Stimulated activated CD4-positive, alpha-beta T cell treated with anti-CD3 and anti-CD28 coated beads, Interleukin-15, amount 100 ng/mL, for 24 hours (primary cell): ENCODE results near the gene EEF1A2.

Experiments used
- DNase-seq: peaks from one replicate; pipeline ENCODE4 v3.0.0-alpha.2; 2020

Gene EEF1A2

DNA sequence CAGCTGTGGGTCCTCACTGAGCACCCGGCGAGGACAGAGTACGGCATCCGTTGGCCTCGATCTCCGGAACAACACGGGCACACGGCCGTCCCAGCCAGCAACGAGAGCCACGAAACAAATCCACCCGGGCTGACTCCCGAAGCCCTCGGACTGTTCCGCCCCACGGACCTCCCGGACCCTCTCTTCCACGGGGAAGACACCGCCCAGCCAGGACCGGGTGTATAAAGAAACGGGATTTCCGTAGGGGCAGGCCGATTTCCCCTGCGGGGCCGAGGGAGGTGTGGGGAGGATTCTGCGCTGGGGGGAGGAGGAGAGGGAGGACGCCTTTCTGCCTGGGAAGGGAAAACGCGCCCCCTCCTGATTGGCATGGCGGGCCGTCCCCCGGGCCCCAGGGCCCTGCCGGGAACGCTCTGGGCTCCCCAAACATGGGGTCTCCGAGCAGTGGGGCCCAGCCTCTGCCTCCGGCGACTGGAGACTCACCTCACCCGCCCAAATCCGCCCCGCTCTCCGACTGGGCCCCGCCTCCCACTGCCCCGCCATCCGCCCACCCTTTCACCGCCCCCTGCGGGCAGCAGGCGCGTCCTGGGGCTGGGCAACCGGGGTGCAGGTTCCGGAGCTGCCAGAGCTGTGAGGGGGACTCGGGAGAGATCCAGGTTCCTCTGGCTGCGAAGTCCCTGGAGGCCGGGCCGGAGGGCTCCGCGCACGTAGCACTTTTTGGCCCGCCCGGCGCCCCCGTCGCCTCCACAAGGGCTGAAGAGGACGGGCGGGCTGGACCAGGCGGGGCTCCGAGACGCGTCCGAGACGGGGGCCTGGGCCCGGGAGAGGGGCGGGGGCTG is 21.0 kb upstream of the EEF1A2 start:
- peak; percentile 78 for DNase-seq

DNA sequence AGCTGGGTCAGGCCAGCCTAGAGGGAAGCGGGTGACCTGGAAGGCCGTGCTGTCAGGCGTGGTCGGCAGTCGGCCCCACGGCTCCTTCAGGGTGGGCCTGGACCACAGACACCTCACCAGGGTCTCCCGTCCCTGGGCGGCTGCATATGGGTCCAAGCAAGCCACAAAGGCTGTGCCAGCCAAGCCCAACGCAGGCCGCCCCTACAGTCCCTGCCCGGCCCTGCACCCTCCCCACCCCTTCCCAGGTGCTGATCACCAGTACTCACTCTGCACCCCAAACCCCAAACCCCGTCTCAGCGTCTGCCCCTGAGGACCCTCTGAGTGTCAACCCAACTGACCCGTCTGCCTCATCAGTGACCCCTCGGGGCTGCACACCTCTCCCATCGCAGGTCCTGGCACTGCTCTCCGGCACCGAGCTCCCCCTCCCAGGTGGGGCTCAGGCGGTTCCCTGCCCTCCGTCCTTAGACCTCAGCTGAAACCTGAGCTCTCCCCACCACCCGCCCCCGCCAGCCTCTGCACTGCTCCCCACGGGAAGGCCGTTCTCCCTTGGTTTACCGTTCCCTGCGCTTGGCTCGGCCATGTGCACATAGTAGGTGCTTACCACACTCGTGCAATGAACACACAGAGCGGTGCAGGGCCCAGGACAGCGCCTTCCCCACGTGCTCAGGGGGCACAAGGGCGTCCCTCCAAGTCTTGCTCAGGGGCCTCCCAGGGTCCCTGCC is 20.2 kb upstream of the EEF1A2 start:
- DNase-seq = peak; percentile 1

DNA sequence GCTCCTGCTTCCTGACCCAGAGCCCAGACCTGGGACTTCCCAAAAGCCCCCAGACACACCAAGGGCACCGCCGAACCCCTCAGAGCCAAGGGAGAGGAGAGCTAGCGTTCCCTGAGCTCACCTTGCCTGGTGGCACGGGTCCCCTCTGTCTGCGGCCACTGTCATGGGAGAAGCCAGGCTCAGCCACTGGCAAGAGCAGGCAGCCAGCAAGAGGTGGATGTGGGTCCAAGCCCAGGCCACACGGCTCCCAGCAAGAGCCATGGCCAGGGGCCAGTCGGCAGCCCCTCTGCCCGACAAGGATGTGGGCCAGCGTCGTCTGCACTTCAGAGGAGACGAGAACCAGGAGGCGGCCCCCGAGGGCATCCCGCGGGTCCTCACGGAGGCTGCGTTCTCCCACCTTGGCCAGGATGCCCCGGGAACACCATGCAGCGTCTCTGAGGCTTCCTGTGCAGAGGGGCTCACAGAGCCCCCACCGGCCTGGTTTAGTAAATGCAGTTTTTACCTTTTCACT is 19.5 kb upstream of the EEF1A2 start:
- DNase-seq = peak; percentile 1

DNA sequence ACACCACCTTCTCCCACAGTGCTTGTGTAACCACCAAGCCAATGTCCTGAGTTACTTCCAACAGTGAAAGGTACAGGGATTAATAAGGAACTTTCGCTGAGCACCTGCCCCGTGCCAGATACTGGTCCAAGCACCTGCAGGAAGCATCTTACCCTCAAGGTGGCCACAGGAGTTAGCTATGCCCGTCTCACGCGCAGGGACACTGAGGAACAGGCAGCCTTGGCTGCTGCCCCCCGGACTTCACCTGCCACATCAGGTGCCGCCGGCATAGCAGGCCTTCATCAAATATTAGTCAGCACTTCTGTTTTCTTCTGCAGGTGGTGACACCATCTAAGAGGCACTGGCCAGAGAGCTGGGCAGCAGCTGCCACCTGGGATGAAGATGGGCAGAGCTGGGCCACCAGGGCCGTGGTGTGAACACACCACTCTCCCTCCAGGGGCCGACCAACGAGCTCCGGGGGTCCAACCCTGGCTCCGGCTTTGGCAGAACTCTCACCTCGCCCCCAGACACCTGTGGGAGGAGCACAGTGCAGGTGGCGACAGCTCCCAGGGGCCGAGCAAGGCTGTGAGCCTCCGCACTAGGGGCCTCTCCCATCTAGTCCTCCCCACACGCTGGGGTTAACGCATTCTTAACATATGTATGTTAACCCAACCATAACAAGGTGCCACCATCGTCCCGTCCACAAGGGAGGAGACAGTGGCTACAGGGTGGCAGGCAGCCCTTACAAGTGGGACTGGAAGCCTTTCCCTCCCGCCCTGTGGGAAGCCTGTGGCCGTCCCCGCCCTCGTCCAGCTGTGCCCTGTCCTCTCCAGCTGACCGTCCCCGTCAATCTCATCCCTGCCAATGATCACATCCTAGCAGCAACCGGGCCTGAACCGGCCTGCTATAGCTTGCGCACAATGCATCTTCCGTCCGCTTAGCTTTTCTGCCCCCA is 18.8 kb upstream of the EEF1A2 start:
- no peak for DNase-seq

DNA sequence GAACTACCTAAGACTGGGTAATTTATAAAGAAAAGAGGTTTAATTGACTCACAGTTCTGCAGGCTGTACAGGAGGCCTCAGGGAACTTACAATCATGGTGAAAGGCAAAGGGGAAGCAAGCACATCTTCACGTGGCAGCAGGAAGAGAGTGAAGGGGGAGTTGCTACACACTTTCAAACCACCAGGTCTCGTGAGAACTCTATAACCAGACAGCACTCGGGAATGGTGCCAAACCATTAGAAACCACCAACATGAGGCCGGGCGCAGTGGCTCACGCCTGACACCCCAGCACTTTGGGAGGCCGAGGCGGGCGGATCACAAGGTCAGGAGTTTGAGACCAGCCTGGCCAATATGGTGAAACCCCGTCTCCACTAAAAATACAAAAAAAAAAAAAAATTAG is 15.6 kb upstream of the EEF1A2 start:
- peak; percentile 1 for DNase-seq

DNA sequence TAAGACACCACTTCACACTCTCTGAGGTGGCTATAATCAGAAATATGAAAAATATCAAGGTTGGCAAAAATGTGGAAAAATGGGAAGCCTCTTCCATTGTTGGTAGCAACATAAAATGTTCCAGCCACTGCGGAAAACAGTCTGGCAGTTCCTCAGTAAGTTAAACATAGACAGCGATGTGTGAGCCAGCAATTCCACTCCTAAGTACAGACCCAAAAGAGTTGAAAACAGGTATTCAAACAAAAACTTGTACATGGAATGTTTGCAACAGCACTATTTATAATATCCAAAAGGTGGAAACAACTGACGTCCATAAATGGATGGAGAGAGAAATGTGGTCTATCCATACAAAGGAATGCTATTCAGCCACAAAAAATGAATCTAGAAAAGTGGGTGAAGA is 14.3 kb upstream of the EEF1A2 start:
- no peak for DNase-seq

DNA sequence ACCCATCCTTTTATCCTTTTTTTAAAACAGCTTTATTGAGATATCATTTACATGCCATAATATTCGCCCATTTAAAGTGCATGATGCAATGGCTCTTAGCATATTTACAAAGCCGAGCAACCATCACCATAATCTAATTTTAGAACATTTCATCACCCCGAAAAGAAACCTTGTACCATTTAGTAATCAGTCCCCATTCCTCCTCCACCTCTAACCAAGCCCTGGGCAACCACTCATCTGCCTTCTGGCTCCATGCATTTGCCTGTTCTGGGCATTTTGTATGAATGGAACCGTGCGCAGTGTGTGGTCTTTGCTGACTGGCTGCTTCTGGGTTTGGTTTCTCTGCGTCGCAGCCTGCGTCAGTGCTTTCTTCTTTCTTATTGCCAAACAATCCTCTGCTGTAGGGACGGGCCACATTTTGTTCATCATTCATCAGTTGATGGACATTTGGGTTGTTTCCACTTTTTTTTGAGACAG is 10.2 kb upstream of the EEF1A2 start:
- no peak for DNase-seq

DNA sequence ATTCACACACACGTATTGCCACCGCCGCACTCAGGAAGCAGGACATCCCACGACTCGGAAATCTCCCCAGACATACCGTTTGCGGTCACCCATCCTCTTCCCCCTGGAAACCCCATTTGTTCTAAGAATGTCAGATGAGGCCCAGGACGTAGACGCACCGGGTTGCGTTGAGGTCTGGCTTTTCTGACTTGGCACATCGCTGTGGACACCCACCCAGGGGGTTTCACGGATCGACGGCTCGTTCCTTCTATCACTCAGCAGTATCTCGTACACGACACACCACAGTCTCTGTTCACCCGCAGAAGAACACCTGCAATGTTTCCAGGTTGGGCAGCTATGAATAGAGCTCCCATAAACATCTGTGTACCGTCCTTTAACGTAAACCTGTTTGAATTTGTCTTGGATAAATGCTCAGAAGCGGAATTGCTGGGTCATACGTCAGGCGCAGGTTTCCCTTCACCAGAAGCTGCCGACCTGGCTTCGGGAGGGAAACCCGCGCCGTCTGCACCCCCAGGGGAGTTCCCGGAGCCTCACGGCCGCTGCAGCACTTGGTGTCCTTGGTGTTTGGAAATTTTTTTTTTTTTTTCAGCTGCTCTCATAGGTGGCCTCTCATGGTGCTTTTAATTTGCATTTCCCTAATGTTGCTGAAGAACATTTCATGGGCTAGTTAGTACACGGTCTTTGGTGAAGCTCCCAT is 9.3 kb upstream of the EEF1A2 start:
- DNase-seq = peak; percentile 2

DNA sequence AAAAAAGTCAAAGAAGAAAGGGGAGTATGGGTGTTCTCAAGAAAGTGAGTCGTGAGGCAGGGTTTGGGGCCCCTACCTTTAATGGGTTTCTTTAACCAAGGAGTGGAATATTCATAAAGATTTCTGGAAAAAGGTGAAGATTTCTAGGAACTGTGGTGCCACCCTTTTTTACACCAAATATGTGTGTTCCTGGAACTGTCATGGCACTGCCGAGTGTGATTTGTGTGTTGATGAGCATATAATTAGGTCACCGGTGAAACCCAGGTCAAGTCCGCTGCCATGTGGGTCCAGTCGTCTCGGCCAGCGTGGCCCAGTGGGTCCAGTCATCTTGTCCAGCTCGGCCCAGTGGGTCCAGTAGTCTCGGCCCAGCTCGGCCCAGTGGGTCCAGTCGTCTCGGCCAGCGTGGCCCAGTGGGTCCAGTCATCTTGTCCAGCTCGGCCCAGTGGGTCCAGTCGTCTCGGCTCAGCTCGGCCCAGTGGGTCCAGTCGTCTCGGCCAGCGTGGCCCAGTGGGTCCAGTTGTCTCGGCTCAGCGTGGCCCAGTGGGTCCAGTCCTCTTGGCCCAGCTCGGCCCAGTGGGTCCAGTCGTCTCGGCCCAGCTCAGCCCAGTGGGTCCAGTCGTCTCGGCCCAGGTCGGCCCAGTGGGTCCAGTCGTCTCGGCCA is 8.3 kb upstream of the EEF1A2 start:
- DNase-seq = no peak

DNA sequence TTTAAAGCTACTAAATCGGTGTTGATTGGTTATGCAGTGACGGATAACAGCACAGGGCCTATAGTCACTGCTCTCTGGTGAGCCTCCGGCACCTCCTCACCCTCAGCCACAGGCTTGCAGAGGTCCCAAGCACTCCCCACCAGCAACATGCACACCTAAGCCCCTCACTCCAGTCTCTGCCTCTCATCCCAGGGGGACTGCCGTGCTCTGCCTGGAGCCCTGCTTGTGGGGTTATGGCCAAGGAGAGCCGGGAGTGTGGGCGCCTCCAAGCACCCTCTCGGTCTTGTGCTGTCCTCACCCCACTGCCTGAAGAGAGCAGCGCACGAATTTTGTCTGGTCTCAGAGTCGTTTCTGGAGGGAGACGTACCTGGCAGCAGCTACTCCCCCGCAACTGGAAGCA is 6.8 kb upstream of the EEF1A2 start:
- no peak for DNase-seq

DNA sequence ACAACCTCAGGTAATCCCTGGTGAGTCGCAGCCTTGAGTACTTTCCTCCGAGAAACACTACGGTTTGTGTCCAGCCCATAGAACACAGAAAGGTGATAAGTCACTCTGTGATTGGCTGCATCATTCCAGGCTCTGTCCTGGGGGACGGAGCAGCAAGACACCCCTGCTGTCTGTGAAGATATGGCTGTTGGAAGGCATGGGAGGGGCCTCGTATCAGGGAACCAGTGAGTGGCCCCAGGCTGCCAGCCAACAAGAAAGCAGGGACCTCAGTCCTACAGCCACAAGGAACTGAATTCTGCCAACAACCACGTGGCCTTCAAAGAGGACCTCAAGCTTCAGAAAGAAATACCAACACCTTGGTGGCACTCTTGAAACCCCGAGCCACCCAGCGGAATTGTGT is 6.4 kb upstream of the EEF1A2 start:
- DNase-seq = no peak

DNA sequence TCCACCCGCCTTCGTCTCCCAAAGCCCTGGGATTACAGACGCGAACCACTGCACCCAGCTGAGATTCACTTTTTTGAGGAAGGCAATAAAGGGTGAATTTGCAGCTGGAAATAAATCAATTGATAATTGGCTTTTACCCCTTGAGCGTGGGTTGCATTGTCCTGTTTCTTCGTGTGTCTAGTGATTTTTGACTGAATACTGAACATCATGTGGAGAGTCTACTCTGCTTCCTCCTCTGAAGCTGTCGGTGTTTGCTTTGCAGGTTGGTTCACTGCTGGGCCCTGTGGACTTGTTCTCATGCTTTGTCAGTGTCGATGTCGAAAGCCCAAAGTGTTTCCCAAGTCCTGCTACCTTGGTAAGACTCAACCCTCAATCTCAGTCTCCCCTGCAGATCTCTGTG is 5.8 kb upstream of the EEF1A2 start:
- no peak for DNase-seq

DNA sequence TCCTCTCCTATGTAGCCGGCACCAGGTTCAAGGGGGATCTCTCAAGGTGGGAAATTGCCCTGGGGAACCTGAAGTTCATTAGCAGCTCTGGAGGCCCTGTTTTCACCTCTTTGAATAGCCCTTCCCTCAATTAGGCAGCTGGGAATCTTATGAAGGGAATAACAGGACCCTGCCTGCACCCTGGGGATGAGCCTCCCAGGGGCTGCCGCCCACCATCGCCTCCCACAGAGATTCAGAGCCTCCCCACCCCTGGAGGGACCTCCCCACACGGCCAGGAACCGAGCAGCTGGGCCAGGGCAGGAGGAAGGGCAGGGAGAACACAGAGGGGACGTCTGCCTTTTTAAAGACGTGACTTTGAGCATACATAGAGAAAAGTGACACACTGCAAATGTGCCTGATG is 4.6 kb upstream of the EEF1A2 start:
- DNase-seq = no peak

DNA sequence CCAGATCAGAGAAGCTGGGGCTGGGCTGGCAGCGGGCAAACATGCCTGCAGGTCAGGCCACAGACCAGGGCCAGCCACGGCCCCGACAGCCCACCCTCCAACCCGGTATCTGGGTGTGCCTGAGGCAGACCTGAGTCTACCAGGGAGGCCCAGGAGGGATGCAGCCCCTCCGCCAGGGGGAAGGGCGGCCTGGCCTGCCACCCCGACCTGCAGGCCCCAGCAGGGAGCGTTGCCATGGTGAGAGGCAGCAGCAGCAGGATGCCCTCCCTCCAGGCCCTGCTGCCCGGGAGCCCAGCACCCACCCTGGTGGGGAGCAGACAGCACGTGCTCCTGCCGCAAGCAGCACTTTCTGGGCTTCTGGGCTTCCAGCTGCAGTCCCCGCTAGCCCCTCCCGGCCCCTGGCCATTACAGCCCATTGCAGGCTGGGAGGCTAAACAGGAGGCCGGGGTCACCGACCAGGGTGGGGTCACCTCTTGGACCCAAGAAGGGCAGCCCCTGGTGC is 3.8 kb upstream of the EEF1A2 start:
- no peak for DNase-seq

DNA sequence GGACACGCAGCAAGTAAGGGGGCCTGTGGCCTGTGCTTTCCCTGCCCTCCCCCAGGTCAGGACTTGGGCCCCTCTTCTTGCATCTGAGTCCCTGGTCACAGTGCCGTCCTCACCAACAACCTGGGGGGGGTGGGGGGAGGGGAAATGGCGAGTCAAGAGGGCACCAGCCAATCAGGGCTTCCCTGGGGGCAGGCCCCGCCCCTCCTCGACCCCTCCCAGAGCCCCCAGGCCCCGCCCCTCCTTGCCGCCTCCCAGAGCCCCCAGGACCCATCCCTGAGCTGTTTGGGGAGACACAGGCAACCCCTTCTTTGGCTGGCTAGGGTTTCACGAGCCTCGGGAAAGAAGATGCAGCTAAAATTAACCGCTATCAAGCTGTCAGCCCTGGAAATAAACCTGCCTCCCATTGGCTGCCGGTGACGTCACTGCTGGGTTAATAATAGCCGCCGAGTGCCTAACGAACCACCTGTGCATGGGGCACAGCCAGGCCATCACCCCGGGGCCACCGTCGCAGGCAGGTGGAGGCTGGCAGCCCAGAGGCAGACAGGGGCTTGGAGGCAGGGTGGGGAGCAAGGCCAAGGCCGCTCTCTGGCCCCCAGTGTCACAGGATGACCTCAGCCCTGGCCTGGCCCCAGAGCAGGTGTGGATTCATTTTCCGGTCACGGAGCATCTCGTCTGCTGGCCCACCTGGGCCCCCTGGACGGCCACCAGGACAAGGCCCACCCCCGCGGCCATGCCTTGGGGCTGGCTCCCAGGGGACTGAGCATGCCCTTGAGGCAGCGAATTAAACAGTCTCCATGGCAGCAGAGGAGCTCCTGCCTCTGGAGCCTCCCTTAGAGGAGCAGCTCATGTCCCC is 3.2 kb upstream of the EEF1A2 start:
- no peak for DNase-seq

DNA sequence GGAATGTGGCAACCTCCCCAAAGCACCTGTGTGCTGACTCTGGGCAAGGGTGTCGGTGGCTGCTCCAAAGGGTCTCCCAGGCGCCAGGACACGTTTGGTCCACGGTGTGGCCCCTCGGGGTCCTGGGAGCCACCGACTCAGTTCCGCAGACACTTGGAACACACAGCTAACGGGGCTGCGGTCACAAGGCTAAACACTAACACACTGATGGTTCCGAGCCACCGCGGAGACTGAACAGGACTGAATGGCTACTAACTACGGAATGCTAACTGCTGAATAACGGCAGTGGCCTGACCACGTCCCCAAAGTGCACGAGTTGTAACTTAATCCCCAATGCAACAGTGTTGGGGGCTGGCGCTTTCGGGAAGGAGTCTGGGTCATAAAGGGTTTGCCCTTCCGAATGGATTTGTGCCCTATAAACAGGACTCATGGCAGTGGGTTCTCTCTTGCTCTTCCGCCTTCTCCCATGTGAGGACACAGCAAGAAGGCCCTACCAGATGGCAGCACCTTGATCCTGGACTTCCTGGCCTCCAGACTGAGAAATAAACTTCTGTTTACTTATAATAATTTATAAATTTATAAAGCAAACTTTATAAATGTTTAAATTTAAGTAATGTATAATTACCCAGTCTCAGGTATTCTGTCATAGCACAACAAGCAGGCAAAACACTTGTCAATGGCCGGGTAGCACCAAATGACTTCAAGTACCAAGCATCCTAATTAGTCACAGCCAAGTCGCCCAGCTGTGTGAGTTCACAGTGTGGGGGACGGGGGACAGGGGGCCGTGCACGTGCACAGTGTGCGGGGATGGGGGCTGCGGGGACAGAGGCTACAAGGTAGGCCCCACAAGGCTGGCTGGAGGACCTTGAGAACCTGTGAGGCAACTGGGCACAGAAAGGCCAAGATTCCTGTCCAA is 2.3 kb upstream of the EEF1A2 start:
- no peak for DNase-seq

DNA sequence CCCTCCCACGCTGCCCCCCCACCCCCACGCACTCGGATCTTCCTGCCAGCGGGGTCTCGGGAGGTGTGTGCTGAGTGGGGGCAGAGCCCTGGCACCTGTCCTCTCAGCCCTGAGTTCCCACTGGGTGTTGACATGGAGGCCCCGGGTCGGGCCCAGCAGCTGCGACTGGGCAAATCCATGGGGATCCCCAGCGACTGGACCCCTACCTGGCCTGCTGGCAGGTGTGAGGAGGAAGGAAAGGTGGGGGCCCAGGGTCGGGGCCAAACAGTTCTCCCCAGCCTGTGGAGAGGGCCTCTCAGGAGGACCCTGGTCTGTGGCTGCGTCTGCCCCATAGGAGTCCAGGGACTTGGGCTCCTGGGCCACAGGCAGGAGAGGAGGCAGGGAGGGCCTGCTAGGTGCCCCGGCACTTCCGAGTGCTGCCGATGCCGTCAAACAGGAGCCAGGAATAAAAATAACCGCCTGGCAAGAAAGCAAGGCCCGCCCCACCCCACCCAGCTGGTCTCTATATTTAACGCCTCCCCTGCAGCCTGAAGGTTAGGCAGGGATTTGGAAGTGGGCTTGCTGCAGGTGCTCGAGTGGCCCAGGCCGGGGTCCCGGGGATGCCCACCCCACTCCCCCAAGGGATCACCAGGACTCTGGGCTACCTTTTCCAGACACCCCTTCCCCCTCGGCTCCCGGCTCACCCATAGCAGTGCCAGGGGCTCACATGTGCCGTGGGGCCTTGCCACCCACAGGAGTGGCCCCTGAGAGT is 1.4 kb upstream of the EEF1A2 start:
- DNase-seq = no peak

DNA sequence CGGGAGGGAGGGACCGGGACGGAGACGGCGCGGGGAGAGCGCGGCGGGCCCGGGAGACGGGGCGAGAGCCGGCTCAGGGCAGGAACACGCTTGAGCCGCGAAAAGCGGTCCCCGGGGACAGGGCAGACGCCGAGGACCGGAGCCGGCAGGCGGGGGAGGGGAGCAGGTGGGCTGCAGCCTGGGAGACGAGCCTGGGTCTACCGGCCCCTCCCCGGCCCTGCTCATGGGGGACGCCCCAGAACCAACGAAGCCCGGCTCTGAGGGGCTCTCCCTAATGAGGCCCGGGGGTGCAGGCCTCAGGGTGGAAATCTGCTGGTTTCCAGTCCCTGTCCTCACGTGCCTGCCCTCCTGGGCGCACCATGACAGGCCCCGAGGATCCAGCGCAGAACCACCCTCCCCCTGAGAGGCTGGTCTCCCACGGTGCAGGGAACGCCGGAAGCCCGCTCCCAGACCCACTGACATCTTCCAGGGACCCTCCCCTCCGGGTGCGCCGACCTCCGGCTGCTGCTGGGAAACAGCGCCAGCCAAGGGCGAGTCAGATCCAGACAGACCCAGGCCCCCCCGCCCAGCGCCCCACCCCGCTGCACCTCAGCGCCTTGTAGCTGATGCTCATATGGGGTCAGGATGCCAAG is 571 bp upstream of the EEF1A2 start:
- DNase-seq = no peak
